GM12872 (cell line): ENCODE data around the gene GFM1.

Source experiments
- CTCF ChIP-seq: IDR thresholded peaks from 3 replicates; pipeline ENCODE4 v1.5.1; 2011; ENCODE audit warnings: low read depth, mild to moderate bottlenecking, low read length, moderate library complexity; ENCODE audit not compliant: insufficient read depth

The GFM1 gene

GRCh38 chr3:158701420-158702065, 57.2 kb downstream of the GFM1 start:
- no peak for TF ChIP-seq CTCF

- TF ChIP-seq CTCF = no peak
Observed at GRCh38 chr3:158702815-158703481, 58.6 kb downstream of the GFM1 start.

GRCh38 chr3:158703566-158703965, 59.2 kb downstream of the GFM1 start:
- no peak for TF ChIP-seq CTCF

GRCh38 chr3:158709666-158710083, 65.3 kb downstream of the GFM1 start:
- no peak for TF ChIP-seq CTCF

- TF ChIP-seq CTCF = no peak
Observed at GRCh38 chr3:158710601-158711000, 66.3 kb downstream of the GFM1 start.

GRCh38 chr3:158711886-158712285, 67.6 kb downstream of the GFM1 start:
- no peak for TF ChIP-seq CTCF

- TF ChIP-seq CTCF = no peak
Observed at GRCh38 chr3:158712443-158712842, 68.1 kb downstream of the GFM1 start.
